ENCODE results near the gene TPCN2. TPM values are rescaled to one million over a fixed set of nuclear protein-coding genes. Genes with fewer than 3 reads are reported as not detected.

The TPCN2 gene
- total RNA-seq, 5 donors from 2014 or later (not counting 1 experiment from before 2014, with no cell fraction given) = 14.9 to 34.3 (median 19.4) TPM

DNA sequence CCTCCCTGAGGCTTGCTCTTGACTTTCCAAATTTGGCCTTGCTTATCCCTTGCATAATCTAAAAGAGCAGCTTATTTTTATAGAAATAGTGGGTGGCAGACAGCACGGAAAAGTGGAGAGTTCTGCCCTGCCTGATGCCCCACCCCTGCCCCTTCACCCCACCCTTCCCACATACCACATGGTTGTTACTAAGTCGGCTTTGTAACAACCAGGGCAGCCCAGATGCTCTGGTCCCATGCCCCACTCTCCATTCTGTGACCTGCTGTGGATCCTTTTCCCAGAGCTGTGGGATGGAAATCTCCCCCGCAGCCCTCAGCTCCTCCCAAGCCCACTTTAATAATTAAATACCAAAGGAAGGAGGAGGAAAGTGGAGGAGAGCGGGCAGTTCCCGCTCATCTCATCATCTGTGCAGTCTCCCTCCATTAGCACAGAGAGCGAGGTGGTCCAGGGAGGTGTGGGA, 46.6 kb upstream of the TPCN2 start:
- no peak for ATAC-seq (replicated peaks in 1 of 4)
- ChIA-PET POLR2A (no interaction called here), CTCF (interaction anchor here in 1 of 2 donors (0.6 kb wide), 2 partner anchors 199 to 218 kb away, joined by 3 to 5 read pairs; no protein-coding TSS in a partner anchor)
- Mint-ChIP-seq H3K4me1 (peaks cover 0 to 6% (median 0%) of the 10 kb centered on the region in 3 donors), H3K27ac (no peak overlapping the region), H3K36me3 (no peaks in the 10 kb centered on the region), H3K27me3 (peaks cover 5 to 12% of the 10 kb centered on the region in 2 donors), H3K9me3 (no peaks in the 10 kb centered on the region), H3K4me3 (no peak overlapping the region)
- Histone ChIP-seq H3K27ac (ENCODE audit: low read length) (no peak overlapping the region), H3K9me3 (no peaks in the 10 kb centered on the region), H3K36me3 (ENCODE audit: control insufficient read depth in 2 of 2, extremely low read depth in 1 of 2, insufficient read depth in 1 of 2, low read length in 1 of 2) (no peaks in the 10 kb centered on the region), H3K27me3 (replicated peaks in 1 of 2; ENCODE audit: control insufficient read depth in 2 of 2, extremely low read depth in 1 of 2, insufficient read depth in 2 of 2, low read length in 1 of 2) (peaks cover 0 to 54% of the 10 kb centered on the region in 2 experiments), H3K4me3 (ENCODE audit: control insufficient read depth in 1 of 2, extremely low read depth in 1 of 2, low read length in 1 of 2) (no peak overlapping the region), H3K4me1 (ENCODE audit: control insufficient read depth in 1 of 2, extremely low read depth in 1 of 2, insufficient read depth in 2 of 2, low read length in 2 of 2) (no peaks in the 10 kb centered on the region)
- DNase-seq = no peak
- 33% methylated on average over 1 of the region's 6 CpGs for WGBS (ENCODE audit: insufficient coverage)

- H3K4me1 ChIP-seq (ENCODE audit: control insufficient read depth in 1 of 2, extremely low read depth in 1 of 2, insufficient read depth in 2 of 2, low read length in 2 of 2) = no peaks in the 10 kb centered on the region
- Mint-ChIP-seq H3K4me3 (no peak overlapping the region), H3K27me3 (peaks cover 5 to 9% of the 10 kb centered on the region in 2 donors), H3K27ac (no peak overlapping the region), H3K36me3 (no peaks in the 10 kb centered on the region), H3K9me3 (no peaks in the 10 kb centered on the region), H3K4me1 (peaks cover 0 to 6% (median 0%) of the 10 kb centered on the region in 3 donors)
- DNase-seq (no peak), ATAC-seq (replicated peaks in 1 of 4) (no peak)
- peaks cover 0 to 48% of the 10 kb centered on the region in 2 experiments for H3K27me3 ChIP-seq (replicated peaks in 1 of 2; ENCODE audit: control insufficient read depth in 2 of 2, extremely low read depth in 1 of 2, insufficient read depth in 2 of 2, low read length in 1 of 2)
- ChIA-PET POLR2A (no interaction called here), CTCF (interaction anchor here in 1 of 2 donors (0.6 kb wide), 2 partner anchors 200 to 217 kb away, joined by 3 to 5 read pairs; no protein-coding TSS in a partner anchor)
- no peak overlapping the region for H3K27ac ChIP-seq (ENCODE audit: low read length)
- no peak overlapping the region for H3K4me3 ChIP-seq (ENCODE audit: control insufficient read depth in 1 of 2, extremely low read depth in 1 of 2, low read length in 1 of 2)
- H3K9me3 ChIP-seq = no peaks in the 10 kb centered on the region
- 72% methylated on average over 9 of the region's 13 CpGs for WGBS (ENCODE audit: insufficient coverage)
- no peaks in the 10 kb centered on the region for H3K36me3 ChIP-seq (ENCODE audit: control insufficient read depth in 2 of 2, extremely low read depth in 1 of 2, insufficient read depth in 1 of 2, low read length in 1 of 2)
These were observed 46.0 kb upstream of the TPCN2 start for GRCh38 chr11:69002570-69003231.

- H3K27ac Mint-ChIP-seq = no peak overlapping the region
- 72% methylated on average over 8 of the region's 9 CpGs for WGBS (ENCODE audit: insufficient coverage)
- Histone ChIP-seq H3K9me3 (no peaks in the 10 kb centered on the region), H3K36me3 (ENCODE audit: control insufficient read depth in 2 of 2, extremely low read depth in 1 of 2, insufficient read depth in 1 of 2, low read length in 1 of 2) (no peaks in the 10 kb centered on the region), H3K27me3 (replicated peaks in 1 of 2; ENCODE audit: control insufficient read depth in 2 of 2, extremely low read depth in 1 of 2, insufficient read depth in 2 of 2, low read length in 1 of 2) (peaks cover 0 to 51% of the 10 kb centered on the region in 2 experiments), H3K4me1 (ENCODE audit: control insufficient read depth in 1 of 2, extremely low read depth in 1 of 2, insufficient read depth in 2 of 2, low read length in 2 of 2) (no peaks in the 10 kb centered on the region), H3K27ac (ENCODE audit: low read length) (no peak overlapping the region), H3K4me3 (ENCODE audit: control insufficient read depth in 1 of 2, extremely low read depth in 1 of 2, low read length in 1 of 2) (no peak overlapping the region)
- DNase-seq (no peak), ATAC-seq (replicated peaks in 1 of 4) (no peak)
- ChIA-PET CTCF (no interaction called here), POLR2A (no interaction called here)
- H3K27me3 Mint-ChIP-seq = peaks cover 5 to 9% of the 10 kb centered on the region in 2 donors
- no peak overlapping the region for H3K4me3 Mint-ChIP-seq
- no peaks in the 10 kb centered on the region for H3K9me3 Mint-ChIP-seq
- H3K36me3 Mint-ChIP-seq = no peaks in the 10 kb centered on the region
- peaks cover 0 to 4% (median 0%) of the 10 kb centered on the region in 3 donors for H3K4me1 Mint-ChIP-seq
These were observed 45.3 kb upstream of the TPCN2 start for GRCh38 chr11:69003301-69003865.

- H3K4me3 Mint-ChIP-seq = no peak overlapping the region
- no peak for DNase-seq
These were observed 44.8 kb upstream of the TPCN2 start for GRCh38 chr11:69003866-69004367.

GRCh38 chr11:69004411-69005182, 44.1 kb upstream of the TPCN2 start:
- Mint-ChIP-seq H3K36me3 (no peaks in the 10 kb centered on the region), H3K27me3 (peaks cover 9 to 15% of the 10 kb centered on the region in 2 donors), H3K4me3 (no peak overlapping the region), H3K27ac (no peak overlapping the region), H3K9me3 (no peaks in the 10 kb centered on the region), H3K4me1 (no peaks in the 10 kb centered on the region)
- Histone ChIP-seq H3K27ac (ENCODE audit: low read length) (no peak overlapping the region), H3K9me3 (no peaks in the 10 kb centered on the region), H3K27me3 (replicated peaks in 1 of 2; ENCODE audit: control insufficient read depth in 2 of 2, extremely low read depth in 1 of 2, insufficient read depth in 2 of 2, low read length in 1 of 2) (peaks cover 0 to 59% of the 10 kb centered on the region in 2 experiments), H3K36me3 (ENCODE audit: control insufficient read depth in 2 of 2, extremely low read depth in 1 of 2, insufficient read depth in 1 of 2, low read length in 1 of 2) (no peaks in the 10 kb centered on the region), H3K4me1 (ENCODE audit: control insufficient read depth in 1 of 2, extremely low read depth in 1 of 2, insufficient read depth in 2 of 2, low read length in 2 of 2) (no peaks in the 10 kb centered on the region), H3K4me3 (ENCODE audit: control insufficient read depth in 1 of 2, extremely low read depth in 1 of 2, low read length in 1 of 2) (no peak overlapping the region)
- ATAC-seq (replicated peaks in 1 of 4) = no peak
- DNase-seq = no peak
- CTCF ChIA-PET = no interaction called here
- WGBS (ENCODE audit: insufficient coverage) = 81% methylated on average over 8 of the region's 13 CpGs
- POLR2A ChIA-PET = no interaction called here

More at GRCh38 chr11:69003866-69004367, 44.8 kb upstream of the TPCN2 start:
- POLR2A ChIA-PET = no interaction called here
- CTCF ChIA-PET = no interaction called here
- Mint-ChIP-seq H3K27me3 (peaks cover 5 to 9% of the 10 kb centered on the region in 2 donors), H3K36me3 (no peaks in the 10 kb centered on the region), H3K9me3 (no peaks in the 10 kb centered on the region), H3K27ac (no peak overlapping the region), H3K4me1 (peaks cover 0 to 2% (median 0%) of the 10 kb centered on the region in 3 donors)
- ATAC-seq (replicated peaks in 1 of 4) = no peak
- no peak overlapping the region for H3K27ac ChIP-seq (ENCODE audit: low read length)
- no peaks in the 10 kb centered on the region for H3K36me3 ChIP-seq (ENCODE audit: control insufficient read depth in 2 of 2, extremely low read depth in 1 of 2, insufficient read depth in 1 of 2, low read length in 1 of 2)
- 84% methylated on average over 16 of the region's 20 CpGs for WGBS (ENCODE audit: insufficient coverage)
- no peaks in the 10 kb centered on the region for H3K4me1 ChIP-seq (ENCODE audit: control insufficient read depth in 1 of 2, extremely low read depth in 1 of 2, insufficient read depth in 2 of 2, low read length in 2 of 2)
- H3K4me3 ChIP-seq (ENCODE audit: control insufficient read depth in 1 of 2, extremely low read depth in 1 of 2, low read length in 1 of 2) = no peak overlapping the region
- no peaks in the 10 kb centered on the region for H3K9me3 ChIP-seq
- peaks cover 0 to 54% of the 10 kb centered on the region in 2 experiments for H3K27me3 ChIP-seq (replicated peaks in 1 of 2; ENCODE audit: control insufficient read depth in 2 of 2, extremely low read depth in 1 of 2, insufficient read depth in 2 of 2, low read length in 1 of 2)

DNA sequence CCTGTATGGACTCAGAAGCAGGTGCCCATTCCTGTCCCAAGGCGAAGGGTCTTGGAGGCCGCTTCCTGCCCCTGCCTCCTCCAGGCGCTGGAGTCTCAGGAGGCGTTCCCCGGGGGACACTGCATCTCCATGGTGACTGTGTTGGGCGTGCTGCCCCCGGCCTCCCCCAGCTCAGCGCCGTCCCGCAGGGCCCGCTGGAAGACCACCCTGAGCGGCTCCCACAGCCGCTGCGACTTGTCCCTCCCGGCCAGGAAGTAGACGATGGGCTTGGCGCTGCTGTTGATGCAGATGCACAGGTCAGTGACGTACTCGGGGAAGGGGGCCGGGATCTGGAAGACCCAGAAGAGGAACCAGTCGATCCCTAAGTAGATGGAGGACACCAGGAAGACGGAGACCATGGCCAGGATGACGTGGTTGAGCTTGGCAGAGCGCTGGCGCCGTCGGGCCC, 43.5 kb upstream of the TPCN2 start:
- Mint-ChIP-seq H3K36me3 (no peaks in the 10 kb centered on the region), H3K27me3 (peaks cover 14 to 21% of the 10 kb centered on the region in 2 donors), H3K27ac (no peak overlapping the region), H3K4me1 (no peaks in the 10 kb centered on the region), H3K9me3 (no peaks in the 10 kb centered on the region), H3K4me3 (no peak overlapping the region)
- no peak overlapping the region for H3K4me3 ChIP-seq (ENCODE audit: control insufficient read depth in 1 of 2, extremely low read depth in 1 of 2, low read length in 1 of 2)
- peaks cover 0 to 65% of the 10 kb centered on the region in 2 experiments for H3K27me3 ChIP-seq (replicated peaks in 1 of 2; ENCODE audit: control insufficient read depth in 2 of 2, extremely low read depth in 1 of 2, insufficient read depth in 2 of 2, low read length in 1 of 2)
- H3K36me3 ChIP-seq (ENCODE audit: control insufficient read depth in 2 of 2, extremely low read depth in 1 of 2, insufficient read depth in 1 of 2, low read length in 1 of 2) = no peaks in the 10 kb centered on the region
- no peak overlapping the region for H3K27ac ChIP-seq (ENCODE audit: low read length)
- H3K4me1 ChIP-seq (ENCODE audit: control insufficient read depth in 1 of 2, extremely low read depth in 1 of 2, insufficient read depth in 2 of 2, low read length in 2 of 2) = no peaks in the 10 kb centered on the region
- ChIA-PET POLR2A (no interaction called here), CTCF (no interaction called here)
- DNase-seq (no peak), ATAC-seq (replicated peaks in 1 of 4) (no peak)
- H3K9me3 ChIP-seq = no peaks in the 10 kb centered on the region
- 85% methylated on average over 27 of the region's 27 CpGs for WGBS (ENCODE audit: insufficient coverage)

Data from T-cell (primary cell).